ENCODE data around the gene ERFL. TPM values are rescaled to one million over a fixed set of nuclear protein-coding genes. Genes with fewer than 3 reads are reported as not detected.

The ERFL gene
- total RNA-seq, 2 donors from 2014 or later: 0.28 to 0.41 TPM

- no peak overlapping the region for H3K27ac ChIP-seq
- DNase-seq (ENCODE audit: low spot score) (no peak), ATAC-seq (ENCODE audit: insufficient number of reproducible peaks, low FRiP score, low read depth) (no peak)
- H3K4me3 ChIP-seq: no peak overlapping the region
- no peaks in the 10 kb centered on the region for H3K9me3 ChIP-seq
- TF ChIP-seq CTCF (IDR thresholded peaks at IDR 0.05): no peak
- H3K36me3 ChIP-seq: peaks cover 8% of the 10 kb centered on the region
- H3K27me3 ChIP-seq (replicated peaks; ENCODE audit: insufficient read depth): no peaks in the 10 kb centered on the region
- H3K4me1 ChIP-seq (ENCODE audit: control insufficient read depth in 1 of 2, low read depth in 2 of 2): peaks cover 7 to 17% of the 10 kb centered on the region in 2 donors
Measured at GRCh38 chr19:41956621-41957020, 28.4 kb upstream of the ERFL start.

- H3K36me3 ChIP-seq: peaks cover 8% of the 10 kb centered on the region
- no peaks in the 10 kb centered on the region for H3K9me3 ChIP-seq
- H3K4me3 ChIP-seq: no peak overlapping the region
- H3K27ac ChIP-seq: no peak overlapping the region
- no peak for DNase-seq (ENCODE audit: low spot score)
- no peak for ATAC-seq (ENCODE audit: insufficient number of reproducible peaks, low FRiP score, low read depth)
- no peaks in the 10 kb centered on the region for H3K27me3 ChIP-seq (replicated peaks; ENCODE audit: insufficient read depth)
- H3K4me1 ChIP-seq (ENCODE audit: control insufficient read depth in 1 of 2, low read depth in 2 of 2): peaks cover 7 to 17% of the 10 kb centered on the region in 2 donors
- TF ChIP-seq CTCF (IDR thresholded peaks at IDR 0.05): no peak
Measured at GRCh38 chr19:41955521-41955920, 27.3 kb upstream of the ERFL start.

- H3K27me3 ChIP-seq (replicated peaks; ENCODE audit: insufficient read depth): no peaks in the 10 kb centered on the region
- no peak overlapping the region for H3K4me3 ChIP-seq
- no peaks in the 10 kb centered on the region for H3K9me3 ChIP-seq
- no peak for DNase-seq (ENCODE audit: low spot score)
- no peak overlapping the region for H3K27ac ChIP-seq
- ATAC-seq (ENCODE audit: insufficient number of reproducible peaks, low FRiP score, low read depth): no peak
- peaks cover 8% of the 10 kb centered on the region for H3K36me3 ChIP-seq
- TF ChIP-seq CTCF (IDR thresholded peaks at IDR 0.05): peak; percentile 98
- H3K4me1 ChIP-seq (ENCODE audit: control insufficient read depth in 1 of 2, low read depth in 2 of 2): no peaks in the 10 kb centered on the region
Measured at GRCh38 chr19:41951686-41952172, 23.5 kb upstream of the ERFL start.

GRCh38 chr19:41947091-41947490 is 18.8 kb upstream of the ERFL start:
- H3K4me1 ChIP-seq (ENCODE audit: control insufficient read depth in 1 of 2, low read depth in 2 of 2): no peaks in the 10 kb centered on the region
- H3K27me3 ChIP-seq (replicated peaks; ENCODE audit: insufficient read depth): no peaks in the 10 kb centered on the region
- no peak for TF ChIP-seq CTCF (IDR thresholded peaks at IDR 0.05)
- no peak overlapping the region for H3K27ac ChIP-seq
- H3K36me3 ChIP-seq: no peaks in the 10 kb centered on the region
- ATAC-seq (ENCODE audit: insufficient number of reproducible peaks, low FRiP score, low read depth): no peak
- DNase-seq (ENCODE audit: low spot score): no peak
- no peaks in the 10 kb centered on the region for H3K9me3 ChIP-seq
- no peak overlapping the region for H3K4me3 ChIP-seq

- H3K27ac ChIP-seq: no peak overlapping the region
- no peak for TF ChIP-seq CTCF (IDR thresholded peaks at IDR 0.05)
- ATAC-seq (ENCODE audit: insufficient number of reproducible peaks, low FRiP score, low read depth) (no peak), DNase-seq (ENCODE audit: low spot score) (no peak)
- H3K27me3 ChIP-seq (replicated peaks; ENCODE audit: insufficient read depth): peaks cover 8% of the 10 kb centered on the region
- no peak overlapping the region for H3K4me3 ChIP-seq
- H3K4me1 ChIP-seq (ENCODE audit: control insufficient read depth in 1 of 2, low read depth in 2 of 2): peaks cover 7 to 10% of the 10 kb centered on the region in 2 donors
- no peaks in the 10 kb centered on the region for H3K9me3 ChIP-seq
- no peaks in the 10 kb centered on the region for H3K36me3 ChIP-seq
Measured at GRCh38 chr19:41945135-41945766, 17.0 kb upstream of the ERFL start.
